Keratinocyte (primary cell): ENCODE data around the gene RRBP1. TPM values are rescaled to one million over a fixed set of nuclear protein-coding genes. Genes with fewer than 3 reads are reported as not detected.

Experiments
- DNase-seq: peaks from one replicate; pipeline ENCODE4 v3.0.0-alpha.2; 2011; ENCODE audit warnings: low read depth, missing footprints, low spot score
- FAIRE-seq: peaks from 2 replicates; lab custom pipeline; 2011; peaks lifted over from hg19 to GRCh38; lab: Jason Lieb, UNC
- H2AFZ ChIP-seq: 2 replicates; pipeline ENCODE4 v1.6.0; 2012; ENCODE audit warnings: low read length, control low read depth, inconsistent platforms; ENCODE audit not compliant: control insufficient read depth
- H3K27ac ChIP-seq: 2 replicates; pipeline ENCODE4 v1.5.1; 2011; ENCODE audit warnings: low read length; ENCODE audit not compliant: control insufficient read depth, insufficient read depth
- H3K27me3 ChIP-seq: 3 replicates; pipeline ENCODE4 v1.6.0; 2011; ENCODE audit warnings: low read length; ENCODE audit not compliant: control insufficient read depth, insufficient read depth; ENCODE audit errors: extremely low read depth
- H3K36me3 ChIP-seq, 2 experiments: 2 replicates in 1 of 2; 3 replicates in 1 of 2; pipeline ENCODE4 v1.5.1; 2011; ENCODE audit warnings: low read length in 2 of 2, mild to moderate bottlenecking in 1 of 2; ENCODE audit not compliant: control insufficient read depth in 2 of 2, insufficient read depth in 2 of 2; ENCODE audit errors: extremely low read depth in 1 of 2
- H3K4me1 ChIP-seq: 3 replicates; pipeline ENCODE4 v1.5.1; 2011; ENCODE audit warnings: low read length; ENCODE audit not compliant: control insufficient read depth, insufficient read depth; ENCODE audit errors: extremely low read depth
- H3K4me2 ChIP-seq: 3 replicates; pipeline ENCODE4 v1.6.0; 2011; ENCODE audit warnings: low read depth, low read length; ENCODE audit not compliant: control insufficient read depth, insufficient read depth; ENCODE audit errors: extremely low read depth
- H3K4me3 ChIP-seq, 3 experiments: fragments of 200-600 bp in 1 of 3; sonication (generic) in 1 of 3; 2 replicates in 2 of 3; 3 replicates in 1 of 3; pipeline ENCODE4 v1.5.1; 2011 to 2016; ENCODE audit warnings: low read length in 3 of 3, mild to moderate bottlenecking in 3 of 3, control low read depth in 2 of 3, inconsistent platforms in 1 of 3, low read depth in 1 of 3, mixed read lengths in 1 of 3, mixed run types in 1 of 3, moderate library complexity in 1 of 3; ENCODE audit not compliant: control insufficient read depth in 2 of 3, insufficient read depth in 2 of 3; ENCODE audit errors: extremely low read depth in 1 of 3
- H3K79me2 ChIP-seq: 2 replicates; pipeline ENCODE4 v1.6.0; 2012; ENCODE audit warnings: low read length; ENCODE audit not compliant: control insufficient read depth, insufficient read depth
- H3K9ac ChIP-seq: 3 replicates; pipeline ENCODE4 v1.6.0; 2011; ENCODE audit warnings: low read length; ENCODE audit not compliant: control insufficient read depth, insufficient read depth; ENCODE audit errors: extremely low read depth
- H3K9me1 ChIP-seq: 3 replicates; pipeline ENCODE4 v1.6.0; 2011; ENCODE audit warnings: low read length; ENCODE audit not compliant: control insufficient read depth, insufficient read depth; ENCODE audit errors: extremely low read depth
- H3K9me3 ChIP-seq: 2 replicates; pipeline ENCODE4 v1.5.1; 2012; ENCODE audit warnings: low read depth, low read length; ENCODE audit not compliant: control insufficient read depth
- H4K20me1 ChIP-seq: 3 replicates; pipeline ENCODE4 v1.6.0; 2011; ENCODE audit warnings: low read length; ENCODE audit not compliant: control insufficient read depth, insufficient read depth; ENCODE audit errors: extremely low read depth
- CTCF ChIP-seq, 3 experiments: IDR thresholded peaks in 1 of 3; conservative IDR thresholded peaks in 1 of 3; optimal IDR thresholded peaks in 1 of 3; 2 replicates in 2 of 3; 3 replicates in 1 of 3; pipeline versions ENCODE3 to v1.5.1; 2011; ENCODE audit warnings: low read length in 3 of 3, mild to moderate bottlenecking in 3 of 3, moderate library complexity in 2 of 3, control low read depth in 1 of 3, inconsistent platforms in 1 of 3; ENCODE audit not compliant: insufficient read depth in 2 of 3; ENCODE audit errors: extremely low read depth in 1 of 3
- EZH2 ChIP-seq: IDR thresholded peaks from one replicate; pipeline ENCODE4 v1.6.1; 2012; ENCODE audit warnings: inconsistent platforms, mild to moderate bottlenecking, low read length, moderate library complexity
- dilution Hi-C: fragments of 300-500 bp; cut with MboI; formaldehyde crosslinking; loops from one replicate; pipeline ENCODE4 v1.7.0; 2020; ENCODE audit warnings: low sequenced_read_pairs; ENCODE audit not compliant: extremely low pct_ligation_motif_present
- polyA plus RNA-seq, 5 experiments: library from polyadenylated mRNA; depleted of rRNA in 3 of 5; stranded (reverse) in 3 of 5; stranded (forward) in 1 of 5; unstranded in 1 of 5; fragments of >200 nt; gene quantifications; 1 replicate in 1 of 5; 2 replicates in 3 of 5; 3 replicates in 1 of 5; pipeline versions ENCODE4 v1.2.1 to v1.2.3, GENCODE V29; 2011 to 2012; ENCODE audit warnings: missing spikeins in 2 of 5, low read depth in 1 of 5, low replicate concordance in 1 of 5

The RRBP1 gene
- polyA plus RNA-seq, 1 donor (not counting 4 experiments of a cell fraction or from before 2014, with no cell fraction given): 43.9 TPM

- H3K4me2 ChIP-seq: no peak overlapping the region
- dilution Hi-C loops: no loop called here
- TF ChIP-seq CTCF (optimal IDR thresholded peaks at IDR 0.05 in 1 of 3, IDR thresholded peaks at IDR 0.05 in 1 of 3, conservative IDR thresholded peaks at IDR 0.05 in 1 of 3; ENCODE audit: extremely low read depth in 1 of 3, insufficient read depth in 2 of 3, low read length in 3 of 3) (no peak), EZH2 (no peak)
- H3K9me1 ChIP-seq: no peaks in the 10 kb centered on the region
- FAIRE-seq (no peak), DNase-seq (no peak)
- H4K20me1 ChIP-seq: peaks cover 3% of the 10 kb centered on the region
- no peaks in the 10 kb centered on the region for H3K27me3 ChIP-seq
- no peaks in the 10 kb centered on the region for H3K4me1 ChIP-seq
- H2AFZ ChIP-seq: no peak overlapping the region
- H3K27ac ChIP-seq: no peak overlapping the region
- H3K9me3 ChIP-seq: no peaks in the 10 kb centered on the region
- H3K9ac ChIP-seq: no peak overlapping the region
- peaks cover 65% of the 10 kb centered on the region for H3K79me2 ChIP-seq
- H3K36me3 ChIP-seq: peaks cover 10 to 18% of the 10 kb centered on the region in 2 experiments
- H3K4me3 ChIP-seq: no peak overlapping the region
Measured at GRCh38 chr20:17650301-17651128, 31.5 kb downstream of the RRBP1 start.

DNA sequence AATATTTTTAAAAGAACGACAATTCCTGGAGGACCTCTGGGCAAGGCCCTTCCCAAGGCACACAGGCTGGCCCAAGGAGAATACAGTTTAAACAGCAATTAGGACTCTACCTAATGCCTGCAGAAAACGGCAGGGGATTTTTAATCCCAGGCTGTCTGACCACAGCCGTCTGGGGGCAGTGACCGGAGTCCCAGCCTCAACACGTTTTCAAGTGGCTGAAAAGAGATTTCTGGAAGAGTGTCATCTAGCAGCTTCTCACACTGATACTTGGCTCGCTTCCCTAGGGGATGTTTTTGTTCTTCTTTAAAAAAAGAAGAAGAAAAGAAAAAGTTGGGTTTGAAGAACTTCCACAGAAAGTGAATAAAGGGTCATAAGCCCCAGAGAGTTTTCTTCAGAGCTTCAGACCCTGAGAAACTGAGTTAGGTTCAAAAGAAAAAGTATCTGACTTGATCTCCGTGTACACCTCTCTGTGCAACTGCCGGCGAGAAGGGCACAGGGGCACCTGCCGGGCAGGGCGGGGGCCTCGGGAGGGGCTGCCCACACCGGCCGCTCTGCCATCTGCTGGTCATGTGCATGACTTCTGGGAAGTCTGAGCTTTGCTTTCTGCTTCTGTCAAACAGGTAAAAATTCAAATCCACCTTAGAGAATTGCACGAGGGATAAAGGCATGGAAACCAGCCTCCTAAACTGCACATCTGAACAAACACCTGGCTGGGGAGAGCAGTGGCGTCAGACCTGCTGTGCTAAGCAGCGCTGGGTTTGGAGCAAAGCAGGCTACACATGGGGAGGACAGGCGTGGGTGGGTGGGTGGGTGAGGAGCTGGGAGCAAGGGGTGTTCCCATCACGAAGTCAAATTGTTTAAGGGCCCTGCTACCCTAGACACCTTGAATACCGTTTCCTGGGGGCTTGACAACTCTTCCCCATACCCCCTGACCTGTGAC lies 33.0 kb downstream of the RRBP1 start:
- Histone ChIP-seq H3K79me2 (peaks cover 63% of the 10 kb centered on the region), H3K36me3 (peaks cover 5 to 19% of the 10 kb centered on the region in 2 experiments), H3K4me3 (no peak overlapping the region), H3K4me1 (no peaks in the 10 kb centered on the region), H2AFZ (no peak overlapping the region), H3K27ac (no peak overlapping the region), H3K27me3 (no peaks in the 10 kb centered on the region), H3K4me2 (no peak overlapping the region), H4K20me1 (peaks cover 1% of the 10 kb centered on the region), H3K9ac (no peak overlapping the region), H3K9me3 (no peaks in the 10 kb centered on the region), H3K9me1 (no peaks in the 10 kb centered on the region)
- dilution Hi-C loops: no loop called here
- FAIRE-seq: no peak
- TF ChIP-seq EZH2 (no peak), CTCF (optimal IDR thresholded peaks at IDR 0.05 in 1 of 3, IDR thresholded peaks at IDR 0.05 in 1 of 3, conservative IDR thresholded peaks at IDR 0.05 in 1 of 3; ENCODE audit: extremely low read depth in 1 of 3, insufficient read depth in 2 of 3, low read length in 3 of 3) (peak; percentile 18 to 62 (median 49))
- no peak for DNase-seq
